PC-3 (cell line): ENCODE results near the gene PRKAR2A.

Source experiments
- EZH2 ChIP-seq: fragments of 300-600 bp; sonication (generic); IDR thresholded peaks from one replicate; pipeline ENCODE4 v1.6.1; 2017; ENCODE audit warnings: antibody characterized with exemption, mild to moderate bottlenecking, low read length; ENCODE audit not compliant: unreplicated experiment
- TF ChIP-seq, protein P1 (sequence below): fragments of 300-600 bp; sonication (generic); conservative IDR thresholded peaks from 2 replicates; pipeline ENCODE4 v1.5.1; 2017; ENCODE audit warnings: antibody characterized with exemption, low read depth, mild to moderate bottlenecking, low read length

DNA sequence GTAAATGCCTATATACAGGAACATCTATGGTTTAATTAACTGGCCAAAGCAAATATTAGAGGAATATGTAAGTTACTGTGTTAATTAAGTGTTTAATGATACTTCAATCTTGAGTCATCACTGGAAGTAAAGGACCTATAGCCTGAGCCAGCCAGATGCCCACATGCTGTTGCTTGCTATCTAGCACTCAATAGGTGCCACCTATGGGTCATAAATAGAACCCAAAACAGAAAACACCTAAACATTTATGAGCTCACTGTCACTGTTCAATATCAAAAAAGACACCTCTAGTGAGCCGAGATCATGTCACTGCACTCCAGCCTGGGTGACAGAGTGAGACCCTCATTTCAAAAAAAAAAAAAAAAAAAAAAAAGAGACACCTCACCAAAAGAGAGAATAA is 82.3 kb downstream of the PRKAR2A start:
- TF ChIP-seq, protein P1, sequence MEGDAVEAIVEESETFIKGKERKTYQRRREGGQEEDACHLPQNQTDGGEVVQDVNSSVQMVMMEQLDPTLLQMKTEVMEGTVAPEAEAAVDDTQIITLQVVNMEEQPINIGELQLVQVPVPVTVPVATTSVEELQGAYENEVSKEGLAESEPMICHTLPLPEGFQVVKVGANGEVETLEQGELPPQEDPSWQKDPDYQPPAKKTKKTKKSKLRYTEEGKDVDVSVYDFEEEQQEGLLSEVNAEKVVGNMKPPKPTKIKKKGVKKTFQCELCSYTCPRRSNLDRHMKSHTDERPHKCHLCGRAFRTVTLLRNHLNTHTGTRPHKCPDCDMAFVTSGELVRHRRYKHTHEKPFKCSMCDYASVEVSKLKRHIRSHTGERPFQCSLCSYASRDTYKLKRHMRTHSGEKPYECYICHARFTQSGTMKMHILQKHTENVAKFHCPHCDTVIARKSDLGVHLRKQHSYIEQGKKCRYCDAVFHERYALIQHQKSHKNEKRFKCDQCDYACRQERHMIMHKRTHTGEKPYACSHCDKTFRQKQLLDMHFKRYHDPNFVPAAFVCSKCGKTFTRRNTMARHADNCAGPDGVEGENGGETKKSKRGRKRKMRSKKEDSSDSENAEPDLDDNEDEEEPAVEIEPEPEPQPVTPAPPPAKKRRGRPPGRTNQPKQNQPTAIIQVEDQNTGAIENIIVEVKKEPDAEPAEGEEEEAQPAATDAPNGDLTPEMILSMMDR: peak; percentile 64
- TF ChIP-seq EZH2: no peak
